ENCODE results near the gene MYO1B.

Gene MYO1B

DNA sequence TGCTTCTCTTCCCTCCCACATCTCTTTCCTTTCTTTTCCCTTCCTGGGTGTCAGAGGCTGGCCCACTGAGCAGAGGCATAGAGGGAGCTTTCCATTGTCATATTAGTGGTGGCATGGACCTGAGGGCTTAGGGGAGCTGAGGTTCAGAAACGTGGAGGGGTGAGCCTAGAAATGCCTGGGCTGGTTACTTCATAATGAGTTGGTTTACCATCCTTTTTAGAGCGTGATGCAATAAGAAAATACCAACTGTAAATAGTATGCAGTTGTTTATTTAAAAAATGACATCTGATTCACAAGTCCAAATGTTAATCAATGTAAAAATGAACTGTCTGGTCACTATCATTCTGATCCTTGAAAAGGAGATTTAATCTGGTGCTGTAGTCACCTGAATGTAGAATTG lies 46.3 kb downstream of the MYO1B start:
- H3K27ac ChIP-seq (ENCODE audit: low read length), result no peak overlapping the region
- TF ChIP-seq EZH2phosphoT487 (IDR thresholded peaks at IDR 0.05; ENCODE audit: low read depth) (no peak), CTCF (IDR thresholded peaks at IDR 0.05; ENCODE audit: low read depth, low read length) (no peak)
- H2AFZ ChIP-seq (ENCODE audit: low read depth, low read length), result no peak overlapping the region
- H4K20me1 ChIP-seq (ENCODE audit: insufficient read depth, low read length), result no peaks in the 10 kb centered on the region
- no peaks in the 10 kb centered on the region for H3K79me2 ChIP-seq (ENCODE audit: low read length)
- no peaks in the 10 kb centered on the region for H3K27me3 ChIP-seq (ENCODE audit: low read depth, low read length)
- H3K9me3 ChIP-seq (ENCODE audit: insufficient read depth, low read length), result no peaks in the 10 kb centered on the region
- H3K36me3 ChIP-seq (replicated peaks; ENCODE audit: low read depth, low read length), result no peaks in the 10 kb centered on the region
- H3K4me1 ChIP-seq (ENCODE audit: low read length), result peaks cover 3% of the 10 kb centered on the region; the same call in 1 of the 2 replicates
- H3K4me2 ChIP-seq (ENCODE audit: low read length), result no peak overlapping the region
- no peak overlapping the region for H3K4me3 ChIP-seq (ENCODE audit: low read length)
- H3K9ac ChIP-seq (ENCODE audit: low read length), result no peak overlapping the region

DNA sequence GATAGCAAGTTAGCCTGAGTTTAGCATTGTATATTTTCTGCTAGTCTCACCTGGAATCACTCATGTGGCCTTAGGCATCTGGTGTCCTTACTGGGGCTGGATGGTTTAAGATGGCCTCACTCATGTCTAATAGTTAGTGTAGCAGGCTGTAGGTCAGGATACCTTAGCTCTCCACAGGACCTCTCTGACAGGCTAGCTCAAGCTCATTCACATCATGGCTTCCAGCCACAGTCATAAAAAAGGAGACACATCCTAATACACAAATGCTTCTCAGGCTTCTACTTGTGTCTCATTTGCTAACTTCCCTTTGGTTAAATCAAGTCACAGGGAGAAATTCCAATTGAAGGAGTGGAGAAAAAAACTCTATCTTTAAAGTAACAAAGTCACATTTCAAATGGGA lies 47.7 kb downstream of the MYO1B start:
- no peak for TF ChIP-seq CTCF (IDR thresholded peaks at IDR 0.05; ENCODE audit: low read depth, low read length)
- TF ChIP-seq EZH2phosphoT487 (IDR thresholded peaks at IDR 0.05; ENCODE audit: low read depth), result no peak
- Histone ChIP-seq H3K79me2 (ENCODE audit: low read length) (no peaks in the 10 kb centered on the region), H2AFZ (ENCODE audit: low read depth, low read length) (no peak overlapping the region), H3K27ac (ENCODE audit: low read length) (no peak overlapping the region), H3K27me3 (ENCODE audit: low read depth, low read length) (no peaks in the 10 kb centered on the region), H3K4me1 (ENCODE audit: low read length) (peaks cover 10% of the 10 kb centered on the region), H3K4me2 (ENCODE audit: low read length) (no peak overlapping the region), H3K9me3 (ENCODE audit: insufficient read depth, low read length) (no peaks in the 10 kb centered on the region), H3K9ac (ENCODE audit: low read length) (no peak overlapping the region), H3K36me3 (replicated peaks; ENCODE audit: low read depth, low read length) (no peaks in the 10 kb centered on the region), H3K4me3 (ENCODE audit: low read length) (no peak overlapping the region), H4K20me1 (ENCODE audit: insufficient read depth, low read length) (no peaks in the 10 kb centered on the region)

DNA sequence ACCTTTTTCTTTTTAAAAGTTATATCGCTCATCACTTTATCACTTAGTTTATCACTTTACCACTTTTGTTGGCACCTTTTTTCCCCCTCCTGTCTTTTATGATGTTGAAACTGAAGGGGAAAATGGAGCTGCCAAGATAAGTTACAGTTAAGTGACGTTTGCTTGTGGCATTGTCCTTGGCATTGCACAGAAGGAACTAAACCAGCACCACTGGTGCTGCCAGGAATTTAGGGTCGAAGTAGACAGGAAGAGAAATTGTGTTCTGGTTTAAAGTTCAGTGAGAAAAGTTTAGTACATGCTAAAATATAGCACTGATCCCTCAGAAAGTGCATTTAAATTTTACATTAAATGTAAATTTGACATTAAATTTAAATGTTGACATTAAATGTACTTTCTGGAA lies 49.9 kb downstream of the MYO1B start:
- H3K4me3 ChIP-seq (ENCODE audit: low read length), result no peak overlapping the region
- H3K9me3 ChIP-seq (ENCODE audit: insufficient read depth, low read length), result no peaks in the 10 kb centered on the region
- TF ChIP-seq CTCF (IDR thresholded peaks at IDR 0.05; ENCODE audit: low read depth, low read length), result no peak
- TF ChIP-seq EZH2phosphoT487 (IDR thresholded peaks at IDR 0.05; ENCODE audit: low read depth), result no peak
- H3K4me1 ChIP-seq (ENCODE audit: low read length), result peaks cover 10% of the 10 kb centered on the region
- no peaks in the 10 kb centered on the region for H3K79me2 ChIP-seq (ENCODE audit: low read length)
- no peak overlapping the region for H3K4me2 ChIP-seq (ENCODE audit: low read length)
- no peaks in the 10 kb centered on the region for H3K27me3 ChIP-seq (ENCODE audit: low read depth, low read length)
- H2AFZ ChIP-seq (ENCODE audit: low read depth, low read length), result no peak overlapping the region
- H4K20me1 ChIP-seq (ENCODE audit: insufficient read depth, low read length), result no peaks in the 10 kb centered on the region
- no peaks in the 10 kb centered on the region for H3K36me3 ChIP-seq (replicated peaks; ENCODE audit: low read depth, low read length)
- no peak overlapping the region for H3K9ac ChIP-seq (ENCODE audit: low read length)
- no peak overlapping the region for H3K27ac ChIP-seq (ENCODE audit: low read length)

DNA sequence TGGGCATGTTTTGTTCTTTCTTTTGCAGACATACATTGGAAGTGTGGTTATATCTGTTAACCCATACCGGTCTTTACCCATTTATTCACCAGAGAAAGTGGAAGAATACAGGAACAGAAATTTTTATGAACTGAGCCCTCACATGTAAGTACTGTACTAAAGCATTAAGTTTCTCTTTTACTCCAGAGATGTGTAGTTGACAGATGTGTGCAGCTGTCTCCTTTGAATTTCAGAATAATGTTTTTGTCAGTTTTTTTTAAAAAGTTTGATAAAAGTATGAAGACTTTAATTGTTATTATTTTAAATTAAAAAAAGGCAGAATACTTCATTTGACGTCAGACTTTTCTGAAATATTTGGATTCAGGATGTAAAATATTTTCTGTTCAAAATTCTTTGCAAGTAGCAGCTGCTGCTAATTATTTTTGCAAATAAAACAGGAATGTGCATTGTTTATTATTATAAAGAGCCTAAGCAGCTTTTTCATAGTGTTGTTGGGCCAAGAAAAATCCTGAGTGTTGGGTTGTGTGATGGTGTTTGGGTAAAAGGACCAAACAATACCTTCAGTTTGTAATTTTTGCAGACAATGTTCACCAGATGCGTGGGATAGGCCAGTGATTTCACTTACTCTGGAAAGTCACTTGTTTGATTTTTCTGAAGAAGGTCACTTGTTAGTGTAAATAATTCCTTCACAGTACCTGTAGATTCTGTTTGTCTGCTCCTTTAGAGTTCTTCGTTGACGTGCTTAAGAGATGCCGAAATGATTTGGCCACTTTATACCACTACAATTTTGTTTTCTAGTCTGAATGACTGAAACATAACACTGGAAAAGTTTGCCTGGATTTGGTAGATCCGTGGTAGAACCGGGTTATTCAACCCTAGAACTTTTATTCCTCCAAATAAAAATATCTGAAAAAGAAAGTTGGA lies 51.1 kb downstream of the MYO1B start:
- Histone ChIP-seq H4K20me1 (ENCODE audit: insufficient read depth, low read length) (no peaks in the 10 kb centered on the region), H3K4me3 (ENCODE audit: low read length) (no peak overlapping the region), H3K36me3 (replicated peaks; ENCODE audit: low read depth, low read length) (no peaks in the 10 kb centered on the region), H2AFZ (ENCODE audit: low read depth, low read length) (no peak overlapping the region), H3K9me3 (ENCODE audit: insufficient read depth, low read length) (no peaks in the 10 kb centered on the region), H3K27ac (ENCODE audit: low read length) (no peak overlapping the region), H3K4me2 (ENCODE audit: low read length) (no peak overlapping the region), H3K9ac (ENCODE audit: low read length) (no peak overlapping the region), H3K79me2 (ENCODE audit: low read length) (no peaks in the 10 kb centered on the region), H3K4me1 (ENCODE audit: low read length) (peaks cover 10% of the 10 kb centered on the region), H3K27me3 (ENCODE audit: low read depth, low read length) (peaks cover 5% of the 10 kb centered on the region; the same call in 1 of the 2 replicates)
- TF ChIP-seq CTCF (IDR thresholded peaks at IDR 0.05; ENCODE audit: low read depth, low read length), result no peak
- no peak for TF ChIP-seq EZH2phosphoT487 (IDR thresholded peaks at IDR 0.05; ENCODE audit: low read depth)

Data from OCI-LY3 (cell line).